AG04450 (cell line): ENCODE measurements around the gene TRUB2. TPM values are rescaled to one million over a fixed set of nuclear protein-coding genes. Genes with fewer than 3 reads are reported as not detected.

Experiments
- CTCF ChIA-PET: fragments of 300-600, 350-600 bp; formaldehyde crosslinking; extraction: SDS; loops from one replicate; lab custom pipeline; 2022; ENCODE audit warnings: antibody characterized with exemption, inconsistent platforms; lab: Charles Lee
- POLR2A ChIA-PET: fragments of 350-600 bp; formaldehyde crosslinking; extraction: SDS; loops from one replicate; lab custom pipeline; 2021; ENCODE audit warnings: antibody characterized with exemption, inconsistent platforms; lab: Yijun Ruan, JAX
- DNase-seq: peaks from one replicate; pipeline ENCODE4 v3.0.0-alpha.2; 2011; ENCODE audit warnings: low read depth, low spot score
- H3K27ac ChIP-seq: one replicate; pipeline ENCODE4 v1.5.1; 2012; ENCODE audit warnings: low read depth, low read length, control low read depth
- H3K27me3 ChIP-seq: one replicate; pipeline ENCODE4 v1.6.0; 2012; ENCODE audit warnings: low read length; ENCODE audit not compliant: control insufficient read depth, insufficient read depth
- H3K4me3 ChIP-seq: 2 replicates; pipeline ENCODE4 v1.5.1; 2011; ENCODE audit warnings: mild to moderate bottlenecking, low read depth, low read length, control low read depth
- H3K9me3 ChIP-seq: 2 replicates; pipeline ENCODE4 v1.5.1; 2012; ENCODE audit warnings: low read length; ENCODE audit not compliant: control insufficient read depth, insufficient read depth
- CTCF ChIP-seq: IDR thresholded peaks from 2 replicates; pipeline ENCODE4 v1.5.1; 2011; ENCODE audit warnings: low read depth, low read length, control low read depth, inconsistent platforms
- polyA minus RNA-seq: library from RNA; depleted of rRNA, polyadenylated mRNA; stranded (reverse); fragments of >200 nt; gene quantifications from 2 replicates; pipeline ENCODE4 v1.2.3, GENCODE V29; 2011; rRNA and poly(A)+ RNA removed
- polyA plus RNA-seq: library from polyadenylated mRNA; depleted of rRNA; stranded (reverse); fragments of >200 nt; gene quantifications from 2 replicates; pipeline ENCODE4 v1.2.3, GENCODE V29; 2011; rRNA removed

Gene TRUB2
- 15.1 and 20.7 TPM in 2 replicates for polyA plus RNA-seq
- polyA minus RNA-seq, result 26.2 and 36.7 TPM in 2 replicates

GRCh38 chr9:128322404-128323211 is at the start of gene TRUB2, which contains the start of gene COQ4:
TSS of gene TRUB2 (minus strand) at chr9:128322447. CDS start at chr9:128322408, 39 bp downstream.
TSS of gene COQ4 (plus strand) at chr9:128322839. CDS start at chr9:128322859, 20 bp downstream.
- Histone ChIP-seq H3K9me3 (no peaks in the 10 kb centered on the region; the same call in 1 of the 2 replicates), H3K27me3 (no peaks in the 10 kb centered on the region), H3K27ac (peak within 1 kb of the TSS; percentile 94), H3K4me3 (peak within 1 kb of the TSS; percentile 97)
- CTCF ChIA-PET, result no interaction called here
- DNase-seq, result peak; percentile 78
- TF ChIP-seq CTCF, result no peak
- POLR2A ChIA-PET, result no interaction called here

GRCh38 chr9:128371630-128372117 is 49.4 kb upstream of the TRUB2 start:
- POLR2A ChIA-PET, result interaction anchor here (0.5 to 1.9 kb wide), 6 partner anchors 10 to 803 kb away, joined by 3 to 20 read pairs (median 6); partner anchors contain the start of genes CERCAM and SPTAN1
- Histone ChIP-seq H3K27me3 (no peaks in the 10 kb centered on the region), H3K9me3 (no peaks in the 10 kb centered on the region), H3K27ac (peak overlapping the region; percentile 88), H3K4me3 (peak overlapping the region; percentile 100)
- no peak for TF ChIP-seq CTCF
- no peak for DNase-seq
- CTCF ChIA-PET, result interaction anchor here (1.1 to 2.5 kb wide), 3 partner anchors 10 to 48 kb away, joined by 5 to 21 read pairs (median 5); no protein-coding TSS in a partner anchor

GRCh38 chr9:128370752-128371629 is 48.7 kb upstream of the TRUB2 start, which contains the start of gene URM1:
TSS of gene URM1 (plus strand) at chr9:128371374. CDS start at chr9:128371381, 7 bp downstream.
- Histone ChIP-seq H3K4me3 (peak within 1 kb of the TSS; percentile 100), H3K9me3 (no peaks in the 10 kb centered on the region), H3K27ac (peak within 1 kb of the TSS; percentile 95), H3K27me3 (no peaks in the 10 kb centered on the region)
- TF ChIP-seq CTCF, result 0 out of 2 replicates have a peak, but pooled peaks have one; percentile 4
- ChIA-PET POLR2A (interaction anchor here (0.5 to 1.9 kb wide), 7 partner anchors 9 to 501 kb away, joined by 3 to 20 read pairs (median 4); partner anchors contain the start of genes CERCAM and SPTAN1), CTCF (interaction anchor here (1.0 to 2.5 kb wide), 4 partner anchors 9 to 49 kb away, joined by 3 to 21 read pairs (median 5); no protein-coding TSS in a partner anchor)
- peak; percentile 88 for DNase-seq

- peak overlapping the region; percentile 88 for H3K4me3 ChIP-seq
- TF ChIP-seq CTCF, result no peak
- no peaks in the 10 kb centered on the region for H3K27me3 ChIP-seq
- ChIA-PET CTCF (interaction anchor here (1.0 to 2.5 kb wide), 3 partner anchors 9 to 49 kb away, joined by 3 to 21 read pairs (median 5); no protein-coding TSS in a partner anchor), POLR2A (interaction anchor here (0.7 to 1.9 kb wide), 4 partner anchors 8 to 475 kb away, joined by 3 to 20 read pairs (median 6); partner anchors contain the start of gene SPTAN1)
- DNase-seq, result no peak
- H3K9me3 ChIP-seq, result no peaks in the 10 kb centered on the region
- H3K27ac ChIP-seq, result peak overlapping the region; percentile 95
These were observed 48.1 kb upstream of the TRUB2 start for GRCh38 chr9:128370367-128370751.
